HG03097 (cell line): Measurements from ENCODE around the gene MTX2.
A peak's percentile ranks its signal among the peaks of the same experiment; 100 is the strongest.

Experiments used
- ATAC-seq: cut with Tn5 transposase; IDR thresholded peaks from one replicate; pipeline ENCODE4 v1.9.1; 2021; ENCODE audit not compliant: unreplicated experiment, low FRiP score

Gene MTX2

DNA sequence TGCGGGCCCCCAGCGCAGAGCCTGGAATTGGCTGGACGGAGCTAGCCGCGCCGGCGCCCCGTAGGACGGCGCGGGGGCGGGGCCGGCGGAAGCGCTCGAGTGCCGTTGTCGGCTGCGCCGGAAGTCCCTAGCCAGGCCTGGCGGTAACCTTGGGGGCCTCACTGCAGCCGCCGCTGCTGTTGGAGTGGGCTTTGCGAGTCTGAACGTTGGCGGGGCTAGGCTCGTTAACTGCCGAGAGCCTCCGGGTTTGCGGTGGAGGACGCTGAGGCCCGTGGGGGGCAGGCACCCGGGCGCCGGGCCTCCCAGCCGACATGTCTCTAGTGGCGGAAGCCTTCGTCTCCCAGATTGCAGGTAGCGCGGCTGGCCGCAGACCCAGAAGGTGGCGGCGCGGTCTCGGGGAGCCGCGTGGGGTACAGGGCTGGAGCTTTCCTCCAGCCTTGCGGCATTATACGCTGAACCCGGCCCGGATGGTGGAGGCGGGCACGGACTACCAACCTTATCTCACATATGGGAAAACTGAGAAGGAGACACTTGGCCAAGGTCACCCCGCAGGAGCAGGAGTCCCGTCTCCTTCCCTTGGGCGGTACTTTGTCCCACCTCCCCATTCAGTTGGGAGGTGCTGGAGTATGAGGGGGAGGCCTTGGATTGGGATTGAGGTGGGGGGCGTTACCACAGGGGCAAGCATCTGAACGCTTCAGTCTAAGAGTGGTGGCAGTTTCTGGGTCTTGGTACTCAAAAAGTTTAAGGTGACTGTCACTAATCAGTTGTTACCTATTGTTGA lies at the start of gene MTX2:
Gene MTX2, plus strand, starts transcription at position 124 of the 781 bp plus-strand sequence. Its CDS starts 188 bp downstream, at position 312.
- peak; percentile 98 for ATAC-seq

GRCh38 chr2:176227874-176228273 lies 41.4 kb upstream of the MTX2 start:
- ATAC-seq: no peak

DNA sequence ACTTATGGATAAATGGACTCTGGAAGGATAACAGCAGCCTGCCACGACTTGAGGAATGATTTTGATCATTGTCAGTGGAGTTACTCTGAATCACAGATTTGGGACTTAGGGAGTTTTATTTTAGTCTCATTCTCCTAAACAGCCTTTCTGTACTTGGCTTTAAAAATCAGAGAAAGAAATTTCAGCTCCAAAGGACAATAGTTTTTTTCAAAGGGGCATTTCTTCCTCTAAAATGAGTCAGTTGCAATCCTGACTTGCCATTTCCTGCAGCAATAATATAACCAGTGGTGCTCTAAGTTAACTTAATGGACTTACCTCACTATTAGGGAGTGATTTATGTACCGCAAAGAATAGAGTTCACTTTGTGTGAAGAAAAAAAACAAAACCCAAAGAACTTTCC lies 35.1 kb upstream of the MTX2 start:
- no peak for ATAC-seq

- no peak for ATAC-seq
Measured at GRCh38 chr2:176234940-176235339, 34.3 kb upstream of the MTX2 start.

GRCh38 chr2:176237456-176237855 lies 31.8 kb upstream of the MTX2 start:
- no peak for ATAC-seq

DNA sequence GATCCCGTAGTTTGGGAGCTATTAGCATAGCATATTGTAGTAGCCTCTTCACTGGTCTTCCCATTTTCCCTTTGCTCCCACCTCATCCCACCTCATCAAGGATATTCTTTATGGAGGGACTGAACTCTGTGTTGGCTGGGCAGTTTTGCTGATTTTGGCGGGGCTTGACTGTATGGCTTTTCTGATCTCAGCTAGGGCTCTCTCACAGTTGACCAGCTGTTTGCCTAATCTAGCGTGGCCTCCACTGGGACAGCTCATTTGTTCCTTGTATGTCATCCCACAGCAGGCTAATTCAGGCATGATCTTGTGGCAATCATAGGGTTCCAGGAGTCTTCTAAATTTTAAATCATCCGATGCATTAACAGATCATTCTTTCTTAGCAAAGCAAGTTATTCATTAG lies 30.2 kb upstream of the MTX2 start:
- no peak for ATAC-seq

- no peak for ATAC-seq
Measured at GRCh38 chr2:176240301-176240700, 28.9 kb upstream of the MTX2 start.

- no peak for ATAC-seq
Measured at GRCh38 chr2:176242276-176242675, 27.0 kb upstream of the MTX2 start.

DNA sequence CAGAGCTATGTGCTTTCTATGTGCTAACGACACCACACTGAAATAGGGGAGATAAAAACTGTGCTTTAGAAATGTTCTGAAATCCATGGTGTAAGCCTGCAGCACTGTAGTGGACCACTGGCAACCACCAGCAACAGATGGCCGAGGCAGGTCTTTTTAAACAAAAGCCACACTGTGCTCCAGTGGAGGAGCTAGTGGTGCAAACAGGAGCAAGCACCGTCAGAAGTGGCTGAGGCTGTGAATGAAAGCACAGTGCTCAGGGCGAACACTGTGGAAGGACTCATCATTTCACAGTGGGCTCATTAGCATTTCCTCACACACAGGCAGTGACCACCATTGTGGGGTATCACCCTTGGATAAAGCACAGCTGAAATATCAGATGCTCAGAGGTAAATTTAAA lies 22.9 kb upstream of the MTX2 start:
- ATAC-seq: no peak

DNA sequence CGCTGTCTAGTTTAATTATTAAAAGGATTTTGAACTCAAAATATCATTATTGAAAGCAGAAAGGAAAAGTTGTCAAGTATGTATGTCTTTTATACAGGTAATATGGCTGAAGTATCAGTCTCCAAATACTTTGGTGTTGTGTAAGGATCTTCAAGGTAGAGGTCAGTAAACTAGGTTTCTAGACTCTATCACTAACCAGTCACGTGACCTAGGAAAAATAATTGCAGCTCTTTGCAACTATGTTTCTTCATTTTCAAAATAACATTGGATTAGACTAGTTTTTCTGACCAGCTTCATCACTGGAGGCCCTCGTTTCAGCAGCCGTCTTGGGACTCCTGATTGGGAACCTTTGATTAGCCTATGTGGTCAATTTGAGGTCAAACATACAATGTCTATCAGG lies 21.4 kb upstream of the MTX2 start:
- no peak for ATAC-seq

- no peak for ATAC-seq
Measured at GRCh38 chr2:176251928-176252327, 17.3 kb upstream of the MTX2 start.

- ATAC-seq: no peak
Measured at GRCh38 chr2:176260689-176261088, 8.6 kb upstream of the MTX2 start.

DNA sequence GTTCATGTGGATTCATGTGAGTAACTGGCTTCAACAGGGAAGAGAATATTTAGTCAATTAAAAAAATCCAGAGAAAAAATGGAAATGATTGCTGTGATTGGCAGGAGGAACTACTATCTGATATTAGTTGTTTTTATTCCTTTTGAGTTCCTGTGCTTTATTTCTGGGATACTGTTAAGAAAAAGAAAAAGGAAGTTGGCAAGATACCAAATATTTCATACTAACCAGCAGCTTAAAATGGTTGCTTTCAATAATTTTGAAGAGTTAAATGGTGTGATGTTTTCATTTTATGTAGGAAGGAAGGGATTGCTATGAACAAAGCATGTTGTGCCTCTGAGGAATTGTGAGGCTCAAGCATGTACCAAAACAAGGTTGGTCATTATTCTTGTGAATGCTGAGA lies 8.1 kb upstream of the MTX2 start:
- ATAC-seq: no peak

GRCh38 chr2:176268976-176269318 lies 295 bp upstream of the MTX2 start:
- no peak for ATAC-seq

DNA sequence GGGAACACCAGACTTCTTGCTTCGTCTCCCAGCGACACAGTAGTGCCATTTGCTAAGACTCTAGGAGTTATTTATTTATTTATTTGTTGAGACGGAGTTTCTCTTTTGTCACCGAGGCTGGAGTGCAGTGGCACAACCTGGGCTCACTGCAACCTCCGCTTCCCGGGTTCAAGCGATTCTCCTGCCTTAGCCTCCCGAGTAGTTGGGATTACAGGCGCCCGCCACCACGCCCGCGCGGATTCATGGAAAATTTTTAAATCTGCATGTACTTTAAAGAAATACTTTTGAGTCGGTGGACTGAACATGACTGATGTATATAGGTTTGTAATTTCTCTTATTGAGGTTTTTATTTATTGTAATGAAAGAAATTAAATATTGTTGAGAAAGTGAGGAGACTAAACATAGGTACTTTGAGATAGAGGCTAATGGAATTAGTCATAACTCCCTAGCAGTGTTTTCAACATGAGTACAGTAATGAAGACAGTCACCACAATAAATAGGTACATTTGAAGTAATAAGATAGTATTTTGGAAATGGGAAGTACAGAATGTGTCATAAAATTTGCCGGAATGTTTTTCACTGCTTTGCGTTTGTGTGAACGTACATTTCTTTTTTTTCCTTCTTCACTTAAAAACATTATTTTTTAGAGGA lies 983 bp downstream of the MTX2 start:
- ATAC-seq: no peak

GRCh38 chr2:176272870-176273459 lies 3.7 kb downstream of the MTX2 start:
- ATAC-seq: no peak

DNA sequence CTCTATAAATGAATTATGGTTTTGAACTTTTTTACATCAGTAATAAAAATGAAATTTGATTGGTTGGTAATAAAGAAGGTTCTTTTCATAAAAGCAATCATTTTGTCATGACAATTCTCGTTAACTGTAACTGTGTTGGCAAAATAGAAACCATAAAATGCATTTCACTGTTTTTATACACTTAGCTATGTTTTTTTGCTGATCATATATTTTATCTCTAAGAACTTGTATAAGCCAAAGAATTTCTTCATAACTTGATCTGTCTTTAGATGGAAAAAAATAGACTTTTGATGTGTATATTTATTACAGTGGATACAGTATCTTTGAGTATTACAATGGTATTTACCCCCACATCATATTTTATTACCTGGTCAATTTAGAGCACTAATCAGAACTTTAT lies 9.7 kb downstream of the MTX2 start:
- ATAC-seq: no peak

DNA sequence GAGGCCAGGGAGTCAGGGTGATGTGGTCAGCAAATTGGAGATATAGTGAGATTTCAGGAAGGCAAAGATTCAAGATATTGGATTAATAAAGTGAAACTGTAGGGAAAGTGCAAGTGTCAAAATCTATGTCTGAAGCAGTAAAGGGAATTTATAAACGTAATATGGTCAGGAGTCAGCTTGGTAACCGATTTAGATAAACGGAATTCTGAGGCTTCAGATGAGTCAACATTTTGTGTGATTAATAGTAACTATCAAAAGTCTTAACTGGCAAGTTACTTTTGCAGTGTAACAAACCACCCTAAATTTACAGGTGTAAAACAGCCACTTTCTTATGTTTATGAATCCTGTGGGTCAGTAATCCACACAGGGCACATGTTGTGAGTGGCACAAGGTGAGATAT lies 10.9 kb downstream of the MTX2 start:
- no peak for ATAC-seq

DNA sequence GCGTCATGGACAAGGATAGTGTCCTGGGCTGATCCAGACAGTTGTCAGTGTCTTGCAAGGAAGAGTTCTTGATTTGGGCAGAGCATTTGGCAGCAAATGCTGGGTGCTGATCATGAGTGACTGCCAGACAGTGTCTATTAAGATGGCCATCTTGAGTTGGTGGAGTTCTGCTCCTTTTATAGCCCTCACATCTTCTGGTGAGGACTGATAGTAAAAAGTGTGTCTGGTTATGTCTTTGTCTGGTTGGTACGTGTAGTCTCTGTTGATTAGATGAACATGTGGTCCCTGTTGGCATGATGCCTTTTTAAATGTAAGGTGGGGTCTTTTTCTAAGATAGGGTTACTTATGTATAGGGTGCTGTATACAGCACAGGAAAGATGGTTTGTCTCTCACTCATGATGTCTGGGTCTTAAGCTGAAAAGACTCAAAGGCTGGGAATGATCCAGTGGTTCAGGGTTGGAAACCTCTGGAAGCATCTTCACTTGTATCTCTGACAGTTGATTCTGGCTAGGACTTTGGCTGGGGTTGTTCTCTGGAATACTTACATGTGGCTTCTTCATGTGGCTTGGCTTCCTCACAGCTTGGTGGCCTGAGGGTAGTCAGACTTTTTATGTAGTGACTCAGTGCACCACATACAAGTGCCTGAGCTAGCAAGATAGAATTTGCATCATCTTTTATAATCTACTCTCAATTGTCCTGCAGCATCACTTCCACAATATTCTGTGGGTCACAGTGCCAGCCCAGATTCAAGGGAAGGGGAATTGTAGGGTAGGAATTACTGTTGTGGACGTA lies 11.8 kb downstream of the MTX2 start:
- ATAC-seq: no peak

DNA sequence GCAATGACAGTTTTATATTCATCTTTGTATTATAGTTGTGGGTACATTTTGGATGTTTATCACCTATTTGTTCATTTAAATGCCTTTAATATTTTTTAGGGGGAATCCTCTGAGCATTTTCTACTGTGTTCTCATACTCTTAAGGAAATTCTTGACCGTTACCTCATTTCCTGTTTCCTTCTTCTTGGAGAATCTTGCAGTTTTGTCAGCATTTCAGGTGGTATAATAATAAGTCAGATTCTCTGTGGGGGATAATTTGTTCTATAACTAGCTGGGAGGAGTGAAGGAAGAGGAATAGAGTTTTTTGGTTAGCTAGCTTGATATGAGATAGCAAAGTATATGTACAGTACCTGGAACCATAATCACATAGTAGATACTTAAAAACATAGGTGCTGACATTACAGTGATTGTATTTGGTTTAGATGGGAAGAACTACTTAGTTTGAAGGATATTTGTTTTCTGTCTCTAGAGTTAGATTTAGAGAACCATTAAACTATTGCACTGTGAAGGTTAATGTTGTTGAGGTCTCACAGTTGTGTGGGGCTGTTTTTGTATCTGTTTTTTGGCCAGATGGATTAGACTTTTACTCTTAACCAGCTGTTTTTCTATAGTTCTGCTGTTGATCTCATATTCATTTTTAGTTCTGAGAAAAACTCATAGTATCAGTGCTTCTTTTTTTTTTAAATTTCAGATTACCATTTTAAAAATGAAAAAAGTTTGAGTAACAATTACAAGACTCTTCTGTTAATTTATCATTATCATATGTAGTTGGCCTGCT lies 14.2 kb downstream of the MTX2 start:
- no peak for ATAC-seq
